ENCODE measurements around the gene ATP2C2.
"Not testable (repeated sequence)": the region's sequence is repeated elsewhere in the genome, so short reads cannot be mapped to it uniquely, and the experiment has no call there.

The ATP2C2 gene, protein sequence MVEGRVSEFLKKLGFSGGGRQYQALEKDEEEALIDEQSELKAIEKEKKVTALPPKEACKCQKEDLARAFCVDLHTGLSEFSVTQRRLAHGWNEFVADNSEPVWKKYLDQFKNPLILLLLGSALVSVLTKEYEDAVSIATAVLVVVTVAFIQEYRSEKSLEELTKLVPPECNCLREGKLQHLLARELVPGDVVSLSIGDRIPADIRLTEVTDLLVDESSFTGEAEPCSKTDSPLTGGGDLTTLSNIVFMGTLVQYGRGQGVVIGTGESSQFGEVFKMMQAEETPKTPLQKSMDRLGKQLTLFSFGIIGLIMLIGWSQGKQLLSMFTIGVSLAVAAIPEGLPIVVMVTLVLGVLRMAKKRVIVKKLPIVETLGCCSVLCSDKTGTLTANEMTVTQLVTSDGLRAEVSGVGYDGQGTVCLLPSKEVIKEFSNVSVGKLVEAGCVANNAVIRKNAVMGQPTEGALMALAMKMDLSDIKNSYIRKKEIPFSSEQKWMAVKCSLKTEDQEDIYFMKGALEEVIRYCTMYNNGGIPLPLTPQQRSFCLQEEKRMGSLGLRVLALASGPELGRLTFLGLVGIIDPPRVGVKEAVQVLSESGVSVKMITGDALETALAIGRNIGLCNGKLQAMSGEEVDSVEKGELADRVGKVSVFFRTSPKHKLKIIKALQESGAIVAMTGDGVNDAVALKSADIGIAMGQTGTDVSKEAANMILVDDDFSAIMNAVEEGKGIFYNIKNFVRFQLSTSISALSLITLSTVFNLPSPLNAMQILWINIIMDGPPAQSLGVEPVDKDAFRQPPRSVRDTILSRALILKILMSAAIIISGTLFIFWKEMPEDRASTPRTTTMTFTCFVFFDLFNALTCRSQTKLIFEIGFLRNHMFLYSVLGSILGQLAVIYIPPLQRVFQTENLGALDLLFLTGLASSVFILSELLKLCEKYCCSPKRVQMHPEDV

DNA sequence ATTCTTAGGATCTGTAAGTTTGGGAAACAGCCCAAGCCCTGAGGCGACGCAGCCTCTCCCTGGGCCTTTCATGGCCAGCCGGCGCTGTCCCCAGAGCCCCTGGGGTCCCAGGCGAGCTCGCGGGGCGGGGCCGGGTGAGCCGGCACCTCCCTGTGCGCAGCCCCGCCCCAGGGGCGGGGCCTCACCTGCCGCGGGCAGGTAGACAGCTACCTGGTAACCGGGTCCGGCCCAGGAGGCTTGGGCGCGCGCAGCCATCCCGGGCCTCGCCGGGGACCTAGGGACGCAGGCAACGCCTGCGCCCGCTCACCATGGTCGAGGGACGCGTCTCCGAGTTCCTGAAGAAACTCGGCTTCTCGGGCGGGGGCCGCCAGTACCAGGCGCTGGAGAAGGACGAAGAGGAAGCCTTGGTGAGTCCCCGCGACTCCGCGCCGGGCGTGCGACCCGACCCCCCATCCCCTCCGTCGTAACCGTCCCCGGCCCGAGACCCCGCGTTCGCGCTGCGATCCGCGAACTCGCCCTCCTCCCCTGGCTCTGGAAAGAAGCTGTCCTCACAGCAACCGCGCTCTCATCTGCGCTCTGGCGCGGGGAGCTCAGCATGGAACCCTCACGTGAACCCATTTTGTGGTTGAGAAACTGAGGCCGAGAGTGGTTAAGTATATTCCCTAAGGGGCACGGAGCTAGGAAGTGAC, at the start of gene ATP2C2:
Gene ATP2C2, plus strand, starts transcription at position 231 of the 689 bp plus-strand sequence. Its CDS starts 78 bp downstream, at position 309.
- DNase-seq, result no peak

DNA sequence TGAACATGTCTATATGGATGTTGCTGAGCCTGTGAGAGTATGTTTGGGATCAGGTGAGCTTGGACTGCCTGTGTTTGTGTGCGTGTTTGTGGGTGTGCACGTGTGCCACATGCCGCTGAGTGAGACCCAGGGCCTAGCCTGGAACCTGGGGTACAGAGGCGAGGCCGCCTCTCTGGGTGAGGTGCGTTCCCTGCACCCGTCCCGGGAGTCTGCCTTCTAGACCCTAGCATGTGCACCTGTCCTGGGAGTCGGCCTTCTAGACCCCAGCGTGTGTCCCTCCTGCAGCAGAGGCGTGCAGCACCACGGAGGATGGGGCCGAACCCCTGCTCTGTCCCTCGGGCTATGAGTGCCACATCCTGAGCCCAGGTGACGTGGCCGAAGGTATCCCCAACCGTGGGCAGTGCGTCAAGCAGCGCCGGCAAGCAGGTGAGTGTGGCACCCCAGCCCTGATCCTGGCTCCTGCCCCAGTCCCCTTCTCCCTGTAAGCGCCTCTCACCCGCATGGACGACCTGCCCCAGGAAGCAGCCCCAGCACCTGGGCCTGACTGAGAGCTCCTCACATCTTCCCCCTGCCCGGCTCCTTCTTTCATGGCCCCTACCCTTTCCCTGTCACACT, 49.1 kb upstream of the ATP2C2 start:
- no peak for DNase-seq

DNA sequence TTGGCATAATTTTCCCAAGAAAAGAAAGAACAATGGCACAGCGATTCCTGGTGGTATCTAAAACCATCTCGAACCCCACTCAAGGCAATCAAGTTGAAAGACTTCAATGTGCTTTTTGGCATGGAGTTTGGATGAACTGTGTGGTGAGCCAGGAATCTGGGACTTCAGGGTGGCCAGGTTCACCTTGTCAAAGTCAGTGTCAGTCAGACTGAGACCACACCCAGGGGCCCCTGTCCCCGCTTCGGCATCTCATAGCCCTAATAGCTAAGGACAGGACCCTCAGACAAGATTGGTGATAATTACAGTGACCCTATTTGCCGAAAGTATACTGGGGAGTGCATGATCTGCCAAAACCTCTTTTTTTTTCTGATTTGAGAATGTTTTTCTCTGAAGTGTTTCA, 47.8 kb upstream of the ATP2C2 start:
- DNase-seq, result no peak

DNA sequence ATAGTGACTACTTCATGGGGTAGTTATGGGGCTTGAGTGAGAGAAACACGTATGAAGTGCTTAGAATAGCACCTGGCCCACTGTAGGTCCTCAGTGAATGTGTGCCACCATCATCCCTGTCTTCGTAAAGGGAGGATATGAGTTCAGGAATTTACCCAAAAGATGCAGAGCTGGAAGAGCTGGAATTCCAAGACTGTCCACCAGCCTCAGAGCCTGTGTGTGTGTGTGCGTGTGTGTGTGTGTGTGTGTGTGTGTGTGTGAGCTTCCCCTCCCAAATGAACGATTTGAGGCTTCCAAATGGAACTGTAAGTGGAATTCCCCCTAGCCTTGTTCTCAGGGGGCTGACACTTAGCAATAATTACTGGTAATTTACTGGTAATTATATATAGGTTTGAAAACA, 46.4 kb upstream of the ATP2C2 start:
- no peak for DNase-seq

DNA sequence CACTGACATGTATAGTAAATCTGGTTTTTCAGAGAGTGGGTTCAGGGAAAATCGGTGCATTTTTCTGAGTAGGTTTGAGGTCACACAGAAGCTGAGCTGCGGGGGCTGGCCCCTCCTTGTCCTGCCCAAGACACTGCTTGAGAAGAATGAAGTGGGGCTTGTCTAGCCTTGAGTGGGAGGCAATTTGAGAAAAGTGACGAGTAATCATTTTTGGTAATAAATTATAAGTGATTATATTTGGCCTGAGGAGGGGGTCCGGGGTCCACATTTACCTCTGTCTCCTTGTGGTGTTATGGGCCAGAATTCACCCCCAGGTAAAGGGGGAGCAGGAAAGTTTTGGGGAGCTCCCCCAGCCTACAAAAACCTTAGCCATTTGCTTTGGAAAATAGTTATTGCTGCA, 45.6 kb upstream of the ATP2C2 start:
- DNase-seq, result no peak

DNA sequence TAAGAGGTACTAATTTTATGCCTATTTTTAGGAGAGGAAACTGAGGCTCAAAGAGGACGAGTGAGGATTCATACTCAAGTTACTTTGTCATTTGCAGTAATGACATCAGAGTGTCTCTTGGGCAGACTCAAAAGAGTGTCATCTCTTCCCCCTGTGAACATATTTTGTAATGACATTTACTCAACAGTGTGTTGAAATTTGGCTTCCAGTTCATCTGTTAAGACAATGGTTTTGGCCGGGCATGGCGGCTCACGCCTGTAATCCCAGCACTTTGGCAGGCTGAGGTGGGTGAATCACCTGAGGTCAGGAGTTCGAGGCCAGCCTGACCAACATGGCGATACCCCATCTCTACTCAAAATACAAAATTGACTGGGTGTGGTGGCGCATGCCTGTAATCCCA, 44.7 kb upstream of the ATP2C2 start:
- DNase-seq, result no peak

DNA sequence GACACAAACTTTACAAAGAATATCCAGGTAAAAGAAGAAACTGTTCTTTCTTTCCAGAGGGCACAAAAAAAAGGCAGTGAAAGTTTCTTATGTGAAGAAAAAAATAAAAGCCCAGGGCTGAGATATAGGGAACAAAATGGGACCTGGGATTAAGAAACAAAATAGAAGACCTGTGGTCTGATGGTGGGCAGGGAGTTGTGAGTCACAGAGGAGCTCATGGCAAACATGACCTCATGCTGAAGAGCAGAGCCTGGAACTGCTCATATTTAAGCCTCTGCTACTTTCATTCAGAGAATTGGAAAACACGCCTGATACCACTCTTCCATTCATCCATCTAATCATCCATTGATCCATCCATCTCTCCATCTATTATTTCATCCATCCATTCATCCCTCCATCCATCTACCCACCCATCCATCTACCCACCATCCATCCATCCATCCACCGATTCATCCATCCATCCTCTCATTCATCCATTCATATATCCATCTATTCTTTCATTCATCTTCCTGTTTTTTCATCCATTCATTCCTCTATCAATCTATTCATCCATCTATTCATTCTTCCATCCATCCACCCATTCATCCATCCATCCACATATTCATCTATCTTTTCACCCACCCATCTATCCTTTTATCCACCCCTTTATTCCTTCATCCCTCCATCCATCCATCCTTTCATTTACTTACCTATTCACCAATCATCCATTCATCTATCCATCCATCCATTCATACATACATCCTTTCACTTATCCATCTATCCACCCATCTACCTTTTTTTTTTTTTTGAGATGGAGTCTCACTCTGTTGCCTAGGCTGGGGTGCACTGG, 43.7 kb upstream of the ATP2C2 start:
- no peak for DNase-seq

DNA sequence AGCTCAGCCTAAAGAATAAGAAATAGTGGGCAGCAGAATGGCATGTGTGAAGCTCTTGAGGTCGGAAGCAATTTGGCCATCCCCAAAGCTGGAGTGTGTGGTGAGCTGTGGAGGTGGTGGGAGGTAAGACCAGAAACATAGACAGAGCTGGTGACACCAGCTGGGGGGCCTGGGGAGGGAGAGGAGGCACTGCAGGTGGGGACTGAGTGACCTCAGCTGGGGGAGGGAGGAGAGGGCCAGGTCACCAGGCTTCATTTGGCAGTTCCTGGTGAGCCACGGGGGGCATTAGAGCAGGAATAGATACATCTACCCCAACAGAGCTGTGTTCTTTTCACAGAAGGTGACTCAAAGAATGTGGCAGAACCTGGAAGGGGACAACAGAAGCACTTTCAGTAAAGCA, 41.8 kb upstream of the ATP2C2 start:
- DNase-seq, result no peak

DNA sequence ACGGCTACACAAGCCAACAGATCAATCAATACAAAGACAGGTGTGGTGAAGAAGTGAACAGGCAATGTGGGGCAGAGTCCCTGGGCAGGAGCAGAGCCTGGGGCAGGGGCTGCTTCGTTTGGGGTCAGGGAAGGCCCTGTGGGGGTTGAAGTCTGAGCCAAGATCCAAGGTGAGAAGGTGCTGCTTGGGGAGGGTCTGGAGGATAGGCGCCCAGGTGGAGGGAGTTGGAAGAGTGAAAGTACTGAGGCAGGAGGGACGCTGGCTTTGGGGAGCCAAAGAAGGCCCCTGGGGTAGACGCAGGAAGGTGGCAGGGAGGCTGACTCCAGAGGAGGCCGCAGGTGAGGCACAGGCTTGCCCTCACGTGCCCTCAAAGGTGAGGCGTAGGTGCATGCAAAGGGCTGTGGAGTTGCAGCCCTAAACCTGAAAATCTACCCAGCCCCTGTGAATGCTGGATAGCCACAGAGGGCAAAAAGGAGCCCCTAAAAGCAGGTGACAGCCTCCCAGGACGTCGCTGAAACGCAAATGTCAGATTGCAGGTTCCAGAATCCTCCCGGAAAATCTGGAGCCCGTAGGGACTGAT, 40.3 kb upstream of the ATP2C2 start:
- no peak for DNase-seq

DNA sequence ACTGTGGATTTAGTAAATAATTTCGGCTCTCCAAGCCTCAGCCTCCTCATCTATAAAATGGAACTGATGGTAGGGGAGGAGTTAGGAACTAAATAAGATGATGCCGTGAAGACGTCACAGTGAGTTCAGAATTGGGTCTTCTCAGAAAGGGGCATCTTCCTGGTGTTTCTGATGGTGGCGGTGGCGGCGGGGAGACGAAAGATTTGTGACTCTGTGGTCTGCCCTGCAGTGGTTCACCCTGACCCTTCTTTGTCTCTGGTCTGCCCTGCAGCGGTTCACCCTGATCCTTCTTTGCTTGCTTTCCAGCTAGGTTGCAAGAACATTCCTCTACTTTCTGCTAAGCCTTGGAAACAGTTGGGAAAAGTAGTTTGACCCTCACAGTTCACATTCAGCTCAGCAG, 39.3 kb upstream of the ATP2C2 start:
- DNase-seq, result no peak

DNA sequence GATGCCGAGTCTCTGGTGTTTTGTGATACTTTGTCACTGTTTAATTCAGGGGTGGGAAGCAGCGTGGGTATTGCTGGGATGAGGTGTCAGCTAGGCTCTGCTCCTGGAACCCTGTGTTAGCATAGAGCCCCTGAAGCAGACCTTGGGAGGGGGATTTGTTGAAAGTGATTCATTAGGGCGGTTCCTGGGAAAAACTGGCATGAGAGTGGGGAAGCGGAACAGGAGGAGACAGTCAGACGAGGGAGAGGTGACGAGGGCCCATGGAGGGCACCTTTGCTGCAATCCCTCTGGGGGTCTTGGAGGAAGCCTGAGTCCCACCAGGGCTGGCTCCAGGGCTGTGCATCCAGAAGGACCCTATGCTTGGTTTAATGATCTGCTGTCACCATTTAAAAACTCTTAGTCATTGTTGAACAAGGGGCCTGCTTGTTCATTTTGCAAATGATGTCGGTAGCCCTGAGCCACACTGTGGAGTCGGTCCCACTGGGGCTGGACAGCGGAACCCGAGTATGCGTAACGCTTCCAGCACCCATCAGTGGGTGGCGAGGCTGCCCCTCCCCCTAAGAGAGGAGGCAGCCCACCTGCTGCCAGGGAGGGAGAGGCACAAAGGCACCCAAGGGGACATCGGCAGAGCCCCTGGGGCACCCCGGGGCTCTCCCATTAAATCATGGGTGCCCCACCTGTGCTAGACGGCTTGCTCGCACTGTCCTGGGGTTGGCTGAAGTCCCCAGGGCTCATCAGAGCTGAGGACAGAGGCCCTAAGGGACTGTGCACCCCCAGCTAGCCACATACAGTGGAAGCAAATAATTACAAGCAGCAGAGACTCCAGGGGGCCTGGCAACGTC, 38.3 kb upstream of the ATP2C2 start:
- DNase-seq, result no peak

DNA sequence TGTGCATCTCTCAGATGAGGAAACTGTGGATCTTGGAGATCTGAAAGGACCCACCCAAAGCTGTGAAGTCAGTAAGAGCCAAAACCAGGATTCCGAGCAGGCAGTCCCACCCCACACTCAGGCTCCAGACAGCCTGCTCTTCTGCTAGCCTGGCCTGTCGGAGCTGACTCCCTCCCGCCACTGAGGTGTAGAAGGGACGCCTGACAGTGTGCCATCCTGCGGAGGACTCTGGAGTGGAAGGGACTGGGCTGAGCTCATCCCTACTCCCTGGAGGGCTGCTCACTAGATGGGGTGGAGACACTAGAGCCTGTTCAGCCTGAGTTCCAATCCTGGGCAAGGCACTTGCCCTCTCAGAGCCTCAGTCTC, 37.7 kb upstream of the ATP2C2 start:
- no peak for DNase-seq

DNA sequence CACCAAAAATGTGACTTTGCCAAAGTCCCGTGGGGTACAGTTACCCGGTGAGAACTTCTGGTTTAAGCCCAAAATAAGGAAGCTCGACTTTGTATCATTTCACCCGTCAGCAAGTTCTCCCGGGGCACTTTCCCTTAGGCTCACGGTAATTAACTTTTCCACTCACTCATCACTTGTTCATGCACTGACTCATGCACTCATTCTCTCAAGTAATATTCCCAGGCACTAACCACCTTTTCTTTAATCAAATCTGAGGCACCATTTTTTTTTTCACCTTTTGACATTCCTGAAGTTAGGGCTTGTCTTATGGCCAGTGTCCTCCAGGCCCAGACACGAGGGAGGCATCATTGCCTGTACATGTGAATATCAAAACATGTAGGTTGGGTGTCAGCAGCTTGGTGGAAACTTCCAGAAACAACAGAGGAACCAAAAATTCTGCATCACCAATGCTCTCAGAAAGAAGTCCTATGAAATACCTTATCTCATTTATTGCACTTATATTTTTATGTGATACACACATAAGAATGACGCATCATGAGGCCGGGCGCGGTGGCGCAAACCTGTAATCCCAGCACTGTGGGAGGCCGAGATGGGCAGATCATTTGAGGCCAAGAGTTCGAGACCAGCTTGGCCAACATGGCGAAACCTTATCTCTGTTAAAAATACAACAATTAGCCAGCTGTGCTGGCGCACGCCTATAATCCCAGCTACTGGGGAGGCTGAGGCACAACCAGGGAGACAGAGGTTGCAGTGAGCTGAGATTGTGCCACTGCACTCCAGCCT, 36.1 kb upstream of the ATP2C2 start:
- DNase-seq, result no peak

DNA sequence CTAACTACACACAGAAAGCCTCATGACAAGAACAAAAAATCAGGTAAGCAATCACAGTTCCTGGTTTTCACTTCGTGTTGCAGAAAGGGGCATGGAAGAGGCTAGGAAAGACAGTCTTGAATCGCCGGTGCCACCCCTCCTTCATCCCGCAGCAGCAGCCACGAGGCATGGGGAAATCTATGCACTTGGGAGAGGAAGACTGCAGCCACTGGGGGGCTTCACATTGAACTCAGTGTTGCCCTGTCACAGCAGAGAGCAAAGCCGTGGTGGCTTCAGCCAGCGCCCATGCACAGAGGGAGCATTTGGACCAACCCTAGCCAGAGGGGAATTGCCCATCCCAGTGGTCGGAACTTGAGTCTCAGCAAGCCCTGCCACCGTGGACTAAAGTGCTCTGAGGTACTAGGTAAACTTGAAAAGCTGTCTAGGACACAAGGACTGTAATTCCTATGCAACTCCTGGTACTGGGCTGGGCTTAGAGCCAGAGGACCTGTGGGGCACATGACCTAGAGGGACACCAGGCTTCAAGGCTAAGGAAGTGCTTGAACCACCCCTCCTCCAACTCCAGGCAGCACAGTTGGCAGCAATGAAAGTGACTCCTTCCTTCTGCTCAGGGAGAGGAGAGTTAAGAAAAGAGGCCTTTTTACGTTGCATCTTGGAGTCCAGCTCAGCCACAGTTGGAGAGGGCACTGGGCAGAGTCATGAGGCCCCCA, 35.2 kb upstream of the ATP2C2 start:
- no peak for DNase-seq

DNA sequence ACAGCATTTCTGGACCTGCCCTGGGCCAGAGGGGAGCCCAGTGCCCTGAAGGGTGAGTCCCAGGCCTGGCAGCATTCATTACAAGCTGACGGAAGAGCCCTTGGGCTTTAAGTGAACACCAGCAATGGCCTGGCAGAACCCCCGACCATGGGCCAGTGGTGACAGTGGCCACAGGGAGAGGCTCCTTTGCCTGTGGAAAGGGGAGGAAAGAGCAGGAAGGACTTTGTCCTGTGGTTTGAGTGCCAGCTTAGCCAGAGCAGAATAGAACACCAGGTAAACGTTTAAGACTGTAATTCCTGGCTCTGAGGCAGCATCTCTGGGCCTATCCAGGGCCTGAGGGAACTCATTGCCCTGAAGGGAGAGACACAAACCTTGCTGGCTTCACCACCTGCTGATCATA, 34.3 kb upstream of the ATP2C2 start:
- DNase-seq, result no peak

DNA sequence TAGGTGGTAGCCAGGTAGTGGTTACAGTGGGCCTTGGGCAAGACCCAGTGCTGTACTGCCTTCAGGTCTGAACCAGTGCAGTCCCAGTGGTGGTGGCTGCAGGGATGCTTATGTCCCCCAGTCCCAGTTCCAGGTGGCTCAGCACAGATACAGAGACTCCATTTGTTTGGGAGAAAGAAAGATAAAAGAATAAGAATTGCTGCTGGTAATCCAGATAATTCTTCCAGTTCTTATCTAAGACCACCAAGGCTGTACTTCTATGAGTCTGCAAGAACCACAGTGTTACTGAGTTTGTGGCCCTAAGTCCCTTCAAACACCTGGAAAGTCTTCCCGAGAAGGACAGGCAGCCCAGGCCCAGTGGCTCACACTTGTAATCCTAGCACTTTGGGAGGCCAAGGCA, 33.9 kb upstream of the ATP2C2 start:
- no peak for DNase-seq

DNA sequence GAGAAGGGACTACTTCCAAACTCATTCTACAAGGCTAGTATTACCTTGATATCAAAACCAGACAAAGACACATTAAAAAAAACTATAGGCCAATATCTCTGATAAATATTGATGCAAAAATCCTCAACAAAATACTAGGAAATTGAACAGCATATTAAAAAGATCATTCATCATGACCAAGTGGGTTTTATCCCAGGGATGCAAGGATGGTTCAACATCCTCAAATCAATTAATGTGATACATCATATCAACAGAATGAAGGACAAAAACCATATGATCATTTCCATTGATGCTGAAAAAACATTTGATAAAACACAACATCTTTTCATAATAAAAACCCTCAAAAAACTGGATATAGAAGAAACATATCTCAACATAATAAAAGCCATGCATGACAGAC, 31.1 kb upstream of the ATP2C2 start:
- not testable (repeated sequence) for DNase-seq

DNA sequence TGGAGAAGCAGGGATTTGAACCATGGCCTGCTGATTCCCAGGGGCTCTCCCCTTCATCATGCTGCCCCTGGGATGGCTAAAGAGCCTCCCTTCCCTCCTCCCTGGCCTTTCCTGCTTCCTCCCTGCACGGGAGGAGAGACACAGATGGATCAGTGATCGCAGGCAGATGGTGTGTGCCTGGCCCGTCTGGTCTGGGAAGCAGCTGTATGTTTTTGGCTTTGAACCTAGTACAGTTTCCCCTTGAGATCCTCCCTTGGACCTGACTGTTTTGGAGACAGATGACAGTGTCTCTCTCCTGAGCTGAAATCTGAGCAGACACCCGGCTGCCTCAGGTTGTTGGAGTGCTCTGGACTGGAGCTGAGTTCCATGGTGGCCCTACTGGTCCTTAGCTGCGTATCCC, 29.0 kb upstream of the ATP2C2 start:
- no peak for DNase-seq

DNA sequence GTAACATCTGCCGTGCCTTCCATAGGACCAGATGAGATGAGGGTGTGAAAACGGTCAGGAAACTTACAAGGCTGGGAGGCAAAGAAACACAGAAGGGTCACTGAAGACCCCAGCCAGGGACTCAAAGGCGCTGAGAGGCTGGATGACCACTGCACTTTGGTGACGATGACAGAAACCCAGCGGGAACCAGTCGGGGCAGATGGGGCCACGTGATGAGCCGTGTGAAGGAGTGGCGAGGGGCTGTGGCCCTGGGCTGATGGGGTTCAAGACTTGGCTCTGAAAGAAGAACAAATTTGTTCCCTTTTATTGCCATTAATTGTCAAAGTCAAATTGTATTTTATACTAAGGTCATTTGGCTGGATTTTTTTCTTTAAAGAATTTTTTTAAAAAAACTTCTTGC, 28.6 kb upstream of the ATP2C2 start:
- DNase-seq, result no peak

Measured in stimulated activated CD8-positive, alpha-beta memory T cell treated with anti-CD3 and anti-CD28 coated beads, Interleukin-4, amount 100 ng/mL, for 48 hours (primary cell).